CD4-positive, alpha-beta T cell (primary cell): Measurements from ENCODE around the gene LTO1. TPM values are rescaled to one million over a fixed set of nuclear protein-coding genes. Genes with fewer than 3 reads are reported as not detected.
A peak's percentile ranks its signal among the peaks of the same experiment; 100 is the strongest.

ENCODE experiments used
- ATAC-seq: fragments of 200-7000 bp; cut with Tn5 transposase; one replicate; pipeline ENCODE4 v1.10.0; 2022; ENCODE audit warnings: mild to moderate bottlenecking; ENCODE audit not compliant: poor library complexity
- CTCF ChIA-PET: fragments of 350-600 bp; sonication (Branson Sonifier 250); formaldehyde crosslinking; loops from one replicate; lab custom pipeline; 2021; ENCODE audit warnings: antibody characterized with exemption, inconsistent platforms; lab: Charles Lee
- POLR2A ChIA-PET: fragments of 350-600 bp; sonication (Branson Sonifier 250); formaldehyde crosslinking; loops from one replicate; lab custom pipeline; 2021; ENCODE audit warnings: antibody characterized with exemption, inconsistent platforms; lab: Charles Lee
- DNase-seq, 14 experiments: peaks; one replicate each; pipeline ENCODE4 v3.0.0-alpha.2; 2013 to 2020; ENCODE audit warnings: mixed read lengths in 2 of 14
- H3K27ac ChIP-seq, 2 donors: one replicate each; pipeline versions ENCODE4 v1.5.1 to v1.7.0; 2013; ENCODE audit warnings: low read length in 2 of 2, low read depth in 1 of 2, mild to moderate bottlenecking in 1 of 2
- H3K27me3 ChIP-seq, 2 experiments: 1 replicate in 1 of 2; 2 replicates in 1 of 2; pipeline versions ENCODE4 v1.6.1 to v1.7.0; 2013; ENCODE audit warnings: low read length in 2 of 2, control low read depth in 1 of 2, mild to moderate bottlenecking in 1 of 2, moderate library complexity in 1 of 2; ENCODE audit not compliant: insufficient read depth in 2 of 2, control insufficient read depth in 1 of 2
- H3K36me3 ChIP-seq: one replicate; pipeline ENCODE4 v1.6.1; 2013; ENCODE audit warnings: low read length, control low read depth; ENCODE audit not compliant: insufficient read depth
- H3K4me1 ChIP-seq: one replicate; pipeline ENCODE4 v1.6.1; 2013; ENCODE audit warnings: low read length, control low read depth; ENCODE audit not compliant: insufficient read depth
- H3K4me3 ChIP-seq: one replicate; pipeline ENCODE4 v1.5.1; 2013; ENCODE audit warnings: mild to moderate bottlenecking, low read length, moderate library complexity
- H3K9me3 ChIP-seq, 2 experiments: 1 replicate in 1 of 2; 2 replicates in 1 of 2; pipeline versions ENCODE4 v1.6.1 to v1.7.0; 2013; ENCODE audit warnings: low read length in 2 of 2, mild to moderate bottlenecking in 2 of 2, control low read depth in 1 of 2, moderate library complexity in 1 of 2; ENCODE audit not compliant: control insufficient read depth in 1 of 2, insufficient read depth in 1 of 2
- H3K27ac Mint-ChIP-seq: one replicate; pipeline ENCODE4 v1.8.0; 2020; ENCODE audit warnings: mixed read lengths
- H3K27me3 Mint-ChIP-seq: one replicate; pipeline ENCODE4 v1.8.0; 2021; ENCODE audit warnings: mixed read lengths
- H3K36me3 Mint-ChIP-seq: one replicate; pipeline ENCODE4 v1.8.0; 2021; ENCODE audit warnings: low read depth, mixed read lengths
- H3K4me1 Mint-ChIP-seq: one replicate; pipeline ENCODE4 v1.8.0; 2021; ENCODE audit warnings: low read depth, mixed read lengths
- H3K4me3 Mint-ChIP-seq: one replicate; pipeline ENCODE4 v1.8.0; 2020; ENCODE audit warnings: mild to moderate bottlenecking, mixed read lengths
- H3K9me3 Mint-ChIP-seq: one replicate; pipeline ENCODE4 v1.8.0; 2020; ENCODE audit warnings: mixed read lengths
- CTCF ChIP-seq: fragments of 200-600 bp; IDR thresholded peaks from one replicate; pipeline ENCODE4 v1.8.0; 2022; ENCODE audit warnings: antibody characterized with exemption, mild to moderate bottlenecking
- intact Hi-C, 2 experiments: fragments of 100-400 bp; cut with DNase I in 1 of 2; cut with micrococcal nuclease in 1 of 2; formaldehyde crosslinking; loops; one replicate each; pipeline versions ENCODE4 v1.15.1 to v1.9.0; 2023 to 2025; cut with DNase I, micrococcal nuclease
- total RNA-seq, 174 experiments: library from RNA in 2 of 174; stranded (reverse) in 2 of 174; gene quantifications; one replicate each; pipeline ENCODE4 v1.2.3 and lab custom pipeline; 2021 to 2026

Gene LTO1
- total RNA-seq, 2 experiments from 2014 or later = 33.5 to 35.5 TPM

DNA sequence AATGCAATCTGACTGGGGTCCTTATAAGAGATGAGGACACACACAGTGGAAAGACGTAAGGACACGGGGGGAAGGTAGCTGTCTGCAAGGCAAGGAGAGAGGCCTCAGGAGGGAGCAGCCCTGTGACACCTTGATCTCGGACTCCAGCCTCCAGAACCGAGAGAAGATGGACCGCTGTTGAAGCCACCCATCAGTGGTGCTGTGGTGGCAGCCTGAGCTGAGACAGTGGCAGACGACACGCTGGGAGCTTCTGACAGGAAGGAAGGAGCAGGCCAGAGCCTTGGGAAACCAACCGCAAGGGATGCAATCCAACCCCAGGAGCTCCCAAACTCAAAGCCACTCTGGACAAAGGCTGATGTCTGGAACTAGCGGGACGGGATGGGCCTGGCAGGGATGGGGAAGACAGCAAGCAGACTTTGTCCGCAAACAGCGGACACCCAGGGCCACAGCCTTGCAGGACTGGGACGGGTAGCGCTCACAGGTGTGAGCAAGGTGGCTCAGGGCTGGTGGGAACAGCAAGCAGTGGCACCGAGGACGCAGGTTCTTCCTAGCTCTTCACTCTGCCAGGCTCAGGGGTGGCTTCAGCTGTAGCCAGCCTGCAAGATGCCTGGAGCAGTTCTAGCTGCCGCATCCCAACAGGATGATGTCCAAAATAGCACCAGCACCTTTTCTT, 10.9 kb downstream of the LTO1 start:
- no peaks in the 10 kb centered on the region for H3K9me3 ChIP-seq
- no peaks in the 10 kb centered on the region for H3K27me3 Mint-ChIP-seq
- no peak overlapping the region for H3K4me3 Mint-ChIP-seq
- no peaks in the 10 kb centered on the region for H3K4me1 ChIP-seq
- no peak overlapping the region for H3K4me3 ChIP-seq
- H3K27ac ChIP-seq = no peak overlapping the region
- DNase-seq = peak in 1 of 14 experiments; percentile 26
- ChIA-PET CTCF (no interaction called here), POLR2A (no interaction called here)
- no peak for TF ChIP-seq CTCF
- no peaks in the 10 kb centered on the region for H3K27me3 ChIP-seq
- peaks cover 56% of the 10 kb centered on the region for H3K36me3 Mint-ChIP-seq
- peaks cover 42% of the 10 kb centered on the region for H3K36me3 ChIP-seq
- no peak for ATAC-seq
- H3K27ac Mint-ChIP-seq = no peak overlapping the region
- no peaks in the 10 kb centered on the region for H3K4me1 Mint-ChIP-seq
- H3K9me3 Mint-ChIP-seq = no peaks in the 10 kb centered on the region
- intact Hi-C loops = no loop called here

GRCh38 chr11:69663326-69663725, 11.8 kb downstream of the LTO1 start:
- Mint-ChIP-seq H3K36me3 (peaks cover 52% of the 10 kb centered on the region), H3K4me3 (no peak overlapping the region), H3K27ac (no peak overlapping the region), H3K4me1 (no peaks in the 10 kb centered on the region), H3K9me3 (no peaks in the 10 kb centered on the region), H3K27me3 (no peaks in the 10 kb centered on the region)
- Histone ChIP-seq H3K36me3 (peaks cover 38% of the 10 kb centered on the region), H3K4me3 (no peak overlapping the region), H3K27me3 (no peaks in the 10 kb centered on the region), H3K4me1 (no peaks in the 10 kb centered on the region), H3K27ac (no peak overlapping the region), H3K9me3 (no peaks in the 10 kb centered on the region)
- DNase-seq = peak in 1 of 14 experiments; percentile 14
- no peak for ATAC-seq
- TF ChIP-seq CTCF = no peak
- ChIA-PET POLR2A (no interaction called here), CTCF (interaction anchor here (1.7 kb wide), 1 partner anchor 7 kb away, joined by 4 read pairs; no protein-coding TSS in a partner anchor)
- intact Hi-C loops = no loop called here

DNA sequence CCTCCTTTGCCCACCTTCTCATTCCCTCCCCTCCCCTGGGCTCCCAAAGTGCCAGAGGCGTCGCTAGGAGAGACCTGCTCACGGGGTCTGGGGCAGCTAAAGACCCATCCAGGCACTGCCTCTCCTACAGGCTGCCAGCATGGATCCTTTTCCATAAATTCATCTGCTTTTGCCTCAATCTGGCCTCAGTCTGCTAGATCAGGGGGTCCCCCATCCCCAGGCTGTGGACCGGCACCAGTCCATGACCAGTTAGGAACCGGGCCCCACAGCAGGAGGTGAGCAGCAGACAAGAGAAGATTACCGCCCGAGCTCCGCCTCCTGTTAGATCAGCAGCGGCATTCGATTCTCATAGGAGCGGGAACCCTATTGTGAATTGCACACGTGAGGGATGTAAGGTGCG, 12.3 kb downstream of the LTO1 start:
- ChIA-PET POLR2A (no interaction called here), CTCF (interaction anchor here (1.0 to 1.7 kb wide), 2 partner anchors 8 to 13 kb away, joined by 4 to 5 read pairs; no protein-coding TSS in a partner anchor)
- intact Hi-C loops = no loop called here
- H3K4me3 ChIP-seq = no peak overlapping the region
- Mint-ChIP-seq H3K4me3 (no peak overlapping the region), H3K27ac (no peak overlapping the region), H3K36me3 (peaks cover 47% of the 10 kb centered on the region), H3K27me3 (no peaks in the 10 kb centered on the region), H3K4me1 (no peaks in the 10 kb centered on the region), H3K9me3 (no peaks in the 10 kb centered on the region)
- no peak for TF ChIP-seq CTCF
- no peaks in the 10 kb centered on the region for H3K4me1 ChIP-seq
- no peaks in the 10 kb centered on the region for H3K9me3 ChIP-seq
- no peak for ATAC-seq
- peaks cover 34% of the 10 kb centered on the region for H3K36me3 ChIP-seq
- no peak overlapping the region for H3K27ac ChIP-seq
- peak in 1 of 14 experiments; percentile 30 for DNase-seq
- no peaks in the 10 kb centered on the region for H3K27me3 ChIP-seq
